ENCODE results near the gene SECTM1.
A peak's percentile ranks its signal among the peaks of the same experiment; 100 is the strongest.

The SECTM1 gene

GRCh38 chr17:82334622-82335394 lies 1.2 kb upstream of the SECTM1 start:
- no peak for DNase-seq (ENCODE audit: extremely low read depth, insufficient read length)
- H3K4me3 ChIP-seq (replicated peaks; ENCODE audit: low read depth, low read length) = peak overlapping the region; percentile 40
- no peaks in the 10 kb centered on the region for H3K36me3 ChIP-seq (ENCODE audit: control insufficient read depth, insufficient read depth, low read length)
- TF ChIP-seq CTCF (IDR thresholded peaks at IDR 0.05; ENCODE audit: insufficient read depth, low read length, poor library complexity, severe bottlenecking) = no peak
- H3K27me3 ChIP-seq (replicated peaks; ENCODE audit: control insufficient read depth, insufficient read depth, low read length) = peaks cover 3% of the 10 kb centered on the region

GRCh38 chr17:82334204-82334621 lies 647 bp upstream of the SECTM1 start:
- Histone ChIP-seq H3K27me3 (replicated peaks; ENCODE audit: control insufficient read depth, insufficient read depth, low read length) (peaks cover 3% of the 10 kb centered on the region), H3K36me3 (ENCODE audit: control insufficient read depth, insufficient read depth, low read length) (no peaks in the 10 kb centered on the region), H3K4me3 (replicated peaks; ENCODE audit: low read depth, low read length) (no peak overlapping the region)
- no peak for DNase-seq (ENCODE audit: extremely low read depth, insufficient read length)
- no peak for TF ChIP-seq CTCF (IDR thresholded peaks at IDR 0.05; ENCODE audit: insufficient read depth, low read length, poor library complexity, severe bottlenecking)

- Histone ChIP-seq H3K4me3 (replicated peaks; ENCODE audit: low read depth, low read length) (no peak overlapping the region), H3K27me3 (replicated peaks; ENCODE audit: control insufficient read depth, insufficient read depth, low read length) (peaks cover 3% of the 10 kb centered on the region), H3K36me3 (ENCODE audit: control insufficient read depth, insufficient read depth, low read length) (no peaks in the 10 kb centered on the region)
- no peak for TF ChIP-seq CTCF (IDR thresholded peaks at IDR 0.05; ENCODE audit: insufficient read depth, low read length, poor library complexity, severe bottlenecking)
- no peak for DNase-seq (ENCODE audit: extremely low read depth, insufficient read length)
These were observed 792 bp downstream of the SECTM1 start for GRCh38 chr17:82332669-82333278.

GRCh38 chr17:82331345-82331939 lies 2.1 kb downstream of the SECTM1 start:
- no peak for TF ChIP-seq CTCF (IDR thresholded peaks at IDR 0.05; ENCODE audit: insufficient read depth, low read length, poor library complexity, severe bottlenecking)
- H3K4me3 ChIP-seq (replicated peaks; ENCODE audit: low read depth, low read length) = no peak overlapping the region
- DNase-seq (ENCODE audit: extremely low read depth, insufficient read length) = no peak
- no peaks in the 10 kb centered on the region for H3K36me3 ChIP-seq (ENCODE audit: control insufficient read depth, insufficient read depth, low read length)
- H3K27me3 ChIP-seq (replicated peaks; ENCODE audit: control insufficient read depth, insufficient read depth, low read length) = peaks cover 3% of the 10 kb centered on the region

GRCh38 chr17:82330322-82331239 lies 3.0 kb downstream of the SECTM1 start:
- Histone ChIP-seq H3K27me3 (replicated peaks; ENCODE audit: control insufficient read depth, insufficient read depth, low read length) (peaks cover 3% of the 10 kb centered on the region), H3K36me3 (ENCODE audit: control insufficient read depth, insufficient read depth, low read length) (no peaks in the 10 kb centered on the region), H3K4me3 (replicated peaks; ENCODE audit: low read depth, low read length) (no peak overlapping the region)
- TF ChIP-seq CTCF (IDR thresholded peaks at IDR 0.05; ENCODE audit: insufficient read depth, low read length, poor library complexity, severe bottlenecking) = no peak
- no peak for DNase-seq (ENCODE audit: extremely low read depth, insufficient read length)

Data from GM06990 (cell line).